Measurements from ENCODE around the gene EPG5.

EPG5 gene

GRCh38 chr18:45913276-45913675 is 53.9 kb downstream of the EPG5 start:
- no peak for DNase-seq

- no peak for DNase-seq
These were observed 56.6 kb downstream of the EPG5 start for GRCh38 chr18:45910405-45911023.

GRCh38 chr18:45901654-45902210 is 65.4 kb downstream of the EPG5 start:
- DNase-seq: no peak

- no peak for DNase-seq
These were observed 66.5 kb downstream of the EPG5 start for GRCh38 chr18:45900623-45901022.

- DNase-seq: no peak
These were observed 70.1 kb downstream of the EPG5 start for GRCh38 chr18:45896991-45897390.

GRCh38 chr18:45896452-45896851 is 70.7 kb downstream of the EPG5 start:
- no peak for DNase-seq

- DNase-seq: no peak
These were observed 71.8 kb downstream of the EPG5 start for GRCh38 chr18:45895339-45895738.

GRCh38 chr18:45894818-45895217 is 72.3 kb downstream of the EPG5 start:
- no peak for DNase-seq

GRCh38 chr18:45891806-45892205 is 75.3 kb downstream of the EPG5 start:
- no peak for DNase-seq

- no peak for DNase-seq
These were observed 76.5 kb downstream of the EPG5 start for GRCh38 chr18:45890606-45891005.

- no peak for DNase-seq
These were observed 77.6 kb downstream of the EPG5 start for GRCh38 chr18:45889419-45890064.

- DNase-seq: no peak
These were observed 79.5 kb downstream of the EPG5 start for GRCh38 chr18:45887585-45887984.

- DNase-seq: no peak
These were observed 86.1 kb downstream of the EPG5 start for GRCh38 chr18:45880876-45881558.

- no peak for DNase-seq
These were observed 87.2 kb downstream of the EPG5 start for GRCh38 chr18:45879681-45880655.

- DNase-seq: no peak
These were observed 89.7 kb downstream of the EPG5 start for GRCh38 chr18:45877403-45877802.

- DNase-seq: no peak
These were observed 91.0 kb downstream of the EPG5 start for GRCh38 chr18:45876161-45876560.

GRCh38 chr18:45874491-45875184 is 92.5 kb downstream of the EPG5 start:
- no peak for DNase-seq

- no peak for DNase-seq
These were observed 95.6 kb downstream of the EPG5 start for GRCh38 chr18:45871431-45872084.

GRCh38 chr18:45870419-45870818 is 96.7 kb downstream of the EPG5 start:
- no peak for DNase-seq

GRCh38 chr18:45865466-45865865 is 101.7 kb downstream of the EPG5 start:
- DNase-seq: no peak

GRCh38 chr18:45864081-45864480 is 103.0 kb downstream of the EPG5 start:
- DNase-seq: no peak

- no peak for DNase-seq
These were observed 103.7 kb downstream of the EPG5 start for GRCh38 chr18:45863469-45863868.

Data from NCI-H526 treated with DMSO at 0.1 percent for 48 hours (cell line).